ENCODE data around the gene CUL9.

CUL9 gene

DNA sequence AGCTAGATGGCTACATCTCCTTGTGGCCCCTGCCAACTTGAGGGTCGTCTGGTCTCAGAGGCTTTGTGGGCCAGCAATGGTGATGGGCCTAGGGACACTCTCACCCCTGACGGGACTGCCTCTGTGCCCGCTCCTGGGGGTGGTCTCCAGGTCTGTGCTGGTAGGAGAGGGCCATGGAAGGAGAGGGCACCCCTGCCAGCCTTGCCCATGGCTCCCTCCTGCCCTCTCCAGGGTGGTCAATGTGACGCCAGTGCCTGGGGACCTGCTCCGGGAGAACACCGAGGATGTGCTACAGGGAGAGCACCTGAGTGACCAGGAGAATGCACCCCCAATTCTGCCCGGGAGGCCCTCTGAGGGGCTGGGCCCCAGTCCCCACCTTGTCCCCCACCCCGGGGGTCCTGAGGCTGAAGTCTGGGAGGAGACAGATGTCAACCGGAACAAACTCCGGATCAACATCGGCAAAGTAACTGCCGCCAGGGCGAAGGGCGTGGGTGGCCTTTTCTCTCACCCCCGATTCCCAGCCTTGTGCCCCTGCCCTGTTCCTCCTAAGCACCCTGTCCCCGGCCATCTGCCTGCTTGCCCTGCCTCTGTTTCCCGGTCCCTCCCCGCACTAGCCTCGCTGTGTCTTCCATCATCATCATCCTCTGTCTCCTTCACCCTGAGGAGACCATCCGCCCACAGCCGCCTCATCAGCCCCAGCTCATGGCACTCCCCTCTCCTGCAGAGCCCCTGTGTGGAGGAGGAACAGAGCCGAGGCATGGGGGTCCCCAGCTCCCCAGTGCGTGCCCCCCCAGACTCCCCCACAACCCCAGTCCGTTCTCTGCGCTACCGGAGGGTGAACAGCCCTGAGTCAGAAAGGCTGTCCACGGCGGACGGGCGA, 77.1 kb downstream of the CUL9 start:
- no peak for DNase-seq

DNA sequence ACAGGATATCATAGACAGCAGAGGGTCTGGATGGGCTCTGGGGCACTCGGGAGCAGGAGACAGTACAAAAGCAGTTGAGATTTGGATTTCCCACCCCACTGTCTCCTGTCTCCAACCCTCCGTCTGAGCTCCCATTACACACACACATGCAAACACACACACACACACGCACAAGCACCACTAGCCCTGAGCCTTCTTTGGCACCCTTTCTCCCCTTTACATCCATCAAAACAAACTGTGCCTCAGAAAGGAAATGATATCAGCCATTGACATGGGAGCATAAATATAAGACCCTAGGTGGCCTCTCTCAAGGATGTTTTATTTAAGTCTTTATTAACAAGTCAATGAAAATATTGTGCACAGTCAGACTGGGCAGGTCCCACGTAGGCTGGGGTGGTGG, 78.8 kb downstream of the CUL9 start:
- no peak for DNase-seq

- DNase-seq: no peak
These were observed 79.2 kb downstream of the CUL9 start for GRCh38 chr6:43261198-43261597.

DNA sequence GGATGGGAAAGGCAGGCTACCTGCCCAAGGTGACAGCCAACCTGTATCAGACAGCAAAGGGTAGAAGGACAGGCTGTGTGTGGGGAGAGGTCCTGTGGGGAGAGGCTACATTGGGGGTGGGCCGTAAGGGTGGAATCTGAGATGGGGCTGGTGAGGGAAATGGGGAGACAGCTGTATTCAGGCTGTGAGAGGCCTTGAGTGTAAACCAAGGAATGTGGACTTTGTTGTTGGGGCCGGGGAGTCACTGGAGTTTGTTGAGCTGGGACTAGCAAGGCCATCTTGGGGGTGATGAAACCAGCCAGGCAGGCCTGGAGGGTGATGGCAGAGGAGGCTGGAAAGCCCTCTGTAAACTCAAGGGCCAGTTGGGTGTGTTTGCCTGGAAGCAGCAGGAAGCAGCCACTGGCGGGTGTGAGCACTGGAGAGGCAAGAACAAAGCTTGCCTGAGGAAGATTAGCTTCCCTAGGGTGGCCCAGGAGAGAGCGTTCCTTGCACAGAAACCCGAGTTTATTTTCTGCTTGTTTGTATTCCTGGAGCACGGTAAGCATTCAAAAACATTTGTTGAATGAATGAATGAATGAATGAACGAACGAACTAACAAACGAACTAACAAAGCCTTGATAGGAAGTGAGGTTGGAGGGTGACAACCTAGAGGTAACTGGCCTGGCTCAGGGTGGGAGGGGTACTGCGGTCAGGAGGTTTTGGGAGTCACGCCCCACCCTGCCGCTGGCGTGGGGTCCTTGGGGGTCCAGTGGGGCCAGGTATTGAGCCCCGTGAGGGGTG, 80.2 kb downstream of the CUL9 start:
- no peak for DNase-seq

GRCh38 chr6:43262780-43263313, 80.9 kb downstream of the CUL9 start:
- DNase-seq: no peak

DNA sequence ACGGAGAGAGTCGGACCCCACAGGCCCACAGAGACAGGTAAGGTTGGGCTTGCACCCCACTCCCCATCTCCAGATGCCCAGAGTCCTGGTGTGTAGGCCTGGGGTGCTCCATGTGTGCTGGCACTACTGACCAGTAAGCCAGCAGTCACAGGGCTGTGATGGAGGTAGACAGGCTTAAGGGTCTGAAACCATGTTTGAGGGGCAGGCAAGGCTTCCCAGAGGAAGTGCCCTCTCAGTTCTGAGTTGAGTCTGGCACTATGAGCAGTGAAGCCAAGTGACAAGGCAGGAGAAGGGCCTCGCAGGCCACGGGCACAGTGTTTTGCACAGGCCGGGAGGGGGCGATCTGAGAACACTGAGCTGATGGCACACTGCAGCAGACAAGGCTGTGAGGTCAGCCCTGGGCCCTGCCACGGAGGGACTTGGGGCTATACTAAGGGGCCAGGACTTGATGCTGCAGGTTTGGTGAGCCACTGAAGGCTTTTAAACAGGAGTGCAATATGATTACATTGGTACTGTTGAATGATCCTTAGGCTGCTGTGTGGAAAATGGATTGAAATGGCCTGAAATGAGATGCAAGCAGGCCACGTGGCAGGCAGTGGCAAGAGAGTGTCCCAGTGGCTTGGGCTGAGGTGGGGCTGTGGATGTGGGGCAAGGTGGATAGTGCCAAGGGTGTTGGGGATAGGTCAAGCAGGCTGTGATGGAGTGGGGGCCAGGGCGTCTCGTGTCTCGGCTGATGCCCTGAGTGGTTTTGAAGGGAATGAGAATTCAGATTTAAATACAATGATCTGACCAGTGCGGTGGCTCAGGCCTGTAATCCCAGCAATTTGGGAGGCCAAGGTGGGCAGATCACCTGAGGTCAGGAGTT, 81.5 kb downstream of the CUL9 start:
- no peak for DNase-seq

DNA sequence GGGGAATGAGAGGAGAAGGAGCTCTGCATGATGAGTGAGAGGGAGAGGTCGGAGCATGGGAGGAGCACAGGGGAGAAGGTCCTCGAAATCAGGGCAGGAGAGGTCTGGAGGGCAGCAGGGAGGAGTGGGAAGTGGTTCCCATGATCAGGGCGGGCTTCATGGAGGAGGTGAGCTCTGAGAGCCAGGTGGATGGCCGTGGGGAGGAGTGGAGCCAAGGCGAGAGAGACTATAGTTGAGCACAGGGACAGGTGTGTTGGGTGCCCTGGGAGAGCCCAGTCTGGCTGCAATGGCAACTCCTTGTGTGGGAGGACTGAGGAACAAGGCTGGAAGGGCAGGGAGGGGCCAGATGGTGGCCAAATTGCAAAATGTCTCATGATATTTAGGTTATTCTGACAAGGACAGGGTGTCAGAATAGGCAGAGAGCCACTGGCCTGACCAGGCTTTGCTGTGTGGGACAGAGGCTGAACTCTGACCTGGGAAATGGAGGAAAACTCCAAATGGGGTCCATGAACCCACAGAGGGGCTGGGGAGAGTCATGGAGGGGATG, 82.7 kb downstream of the CUL9 start:
- DNase-seq: no peak

- DNase-seq: no peak
These were observed 83.6 kb downstream of the CUL9 start for GRCh38 chr6:43265564-43265963.

GRCh38 chr6:43267619-43268354, 85.8 kb downstream of the CUL9 start:
- no peak for DNase-seq

GRCh38 chr6:43268355-43268700, 86.3 kb downstream of the CUL9 start:
- DNase-seq: no peak

- DNase-seq: no peak
These were observed 86.8 kb downstream of the CUL9 start for GRCh38 chr6:43268782-43269272.

- DNase-seq: no peak
These were observed 87.4 kb downstream of the CUL9 start for GRCh38 chr6:43269273-43270007.

GRCh38 chr6:43271103-43271815, 89.3 kb downstream of the CUL9 start:
- no peak for DNase-seq

- no peak for DNase-seq
These were observed 89.9 kb downstream of the CUL9 start for GRCh38 chr6:43271944-43272343.

- no peak for DNase-seq
These were observed 91.7 kb downstream of the CUL9 start for GRCh38 chr6:43273707-43274106.

Data from NCI-H2081 treated with DMSO at 0.1 percent for 48 hours (cell line).